DOHH2 (cell line): Measurements from ENCODE around the gene SH3PXD2A.

ENCODE experiments used
- H3F3A ChIP-seq: fragments of 200-600 bp; sonication (generic), shearing (Covaris generic); 2 replicates; pipeline ENCODE4 v1.6.0; 2016; ENCODE audit warnings: antibody characterized with exemption, mild to moderate bottlenecking; ENCODE audit not compliant: control insufficient read depth, insufficient read depth
- H3K27ac ChIP-seq: fragments of 200-600 bp; sonication (generic); 2 replicates; pipeline ENCODE4 v1.5.1; 2014; ENCODE audit warnings: low read depth, mild to moderate bottlenecking, low read length, moderate library complexity
- H3K27me3 ChIP-seq: fragments of 200-600 bp; sonication (generic); 2 replicates; pipeline ENCODE4 v1.6.1; 2014; ENCODE audit warnings: mild to moderate bottlenecking, low read length, mixed read lengths; ENCODE audit not compliant: control insufficient read depth
- H3K36me3 ChIP-seq: fragments of 200-600 bp; sonication (generic); 2 replicates; pipeline ENCODE4 v1.6.1; 2014; ENCODE audit warnings: mild to moderate bottlenecking, low read length, moderate library complexity, mixed read lengths; ENCODE audit not compliant: control insufficient read depth
- H3K4me1 ChIP-seq: fragments of 200-600 bp; sonication (generic); 2 replicates; pipeline ENCODE4 v1.6.1; 2014; ENCODE audit warnings: mild to moderate bottlenecking, low read length, mixed read lengths; ENCODE audit not compliant: control insufficient read depth
- H3K4me2 ChIP-seq: fragments of 200-600 bp; sonication (generic); 2 replicates; pipeline ENCODE4 v1.6.0; 2014; ENCODE audit warnings: mild to moderate bottlenecking, low read length, moderate library complexity
- H3K4me3 ChIP-seq: fragments of 200-600 bp; sonication (generic); 2 replicates; pipeline ENCODE4 v1.5.1; 2014; ENCODE audit warnings: mild to moderate bottlenecking, low read length, mixed read lengths
- H3K79me2 ChIP-seq: fragments of 200-600 bp; sonication (generic); 2 replicates; pipeline ENCODE4 v1.6.1; 2014; ENCODE audit warnings: mild to moderate bottlenecking, low read length, mixed read lengths; ENCODE audit not compliant: control insufficient read depth
- H3K9me2 ChIP-seq: fragments of 200-600 bp; sonication (generic); replicated peaks from 2 replicates; pipeline ENCODE4 v1.6.1; 2014; ENCODE audit warnings: mild to moderate bottlenecking, low read length, mixed read lengths; ENCODE audit not compliant: control insufficient read depth
- H3K9me3 ChIP-seq: fragments of 200-600 bp; sonication (generic); 2 replicates; pipeline ENCODE4 v1.6.1; 2014; ENCODE audit warnings: antibody characterized with exemption, low read length, mixed read lengths; ENCODE audit not compliant: control insufficient read depth, insufficient read depth
- H4K20me1 ChIP-seq: fragments of 200-600 bp; sonication (generic); 2 replicates; pipeline ENCODE4 v1.6.0; 2014; ENCODE audit warnings: low read depth, mild to moderate bottlenecking, antibody characterized with exemption, low read length, moderate library complexity; ENCODE audit not compliant: control insufficient read depth, insufficient read depth
- CTCF ChIP-seq: fragments of 200-600 bp; sonication (generic); IDR thresholded peaks from one replicate; pipeline ENCODE4 v1.5.1; 2014; ENCODE audit warnings: antibody characterized with exemption, mild to moderate bottlenecking, low read depth, low read length; ENCODE audit not compliant: poor library complexity, severe bottlenecking
- EZH2phosphoT487 ChIP-seq: fragments of 200-600 bp; sonication (generic); IDR thresholded peaks from 2 replicates; pipeline ENCODE4 v1.6.1; 2017; ENCODE audit warnings: borderline replicate concordance, mild to moderate bottlenecking, antibody characterized with exemption, low read length, moderate library complexity, mixed read lengths

Gene SH3PXD2A

GRCh38 chr10:103833731-103834365, 21.5 kb downstream of the SH3PXD2A start:
- Histone ChIP-seq H3K27ac (no peak overlapping the region), H3K9me2 (no peaks in the 10 kb centered on the region), H3K36me3 (no peaks in the 10 kb centered on the region), H3K79me2 (no peaks in the 10 kb centered on the region), H3F3A (no peaks in the 10 kb centered on the region), H4K20me1 (no peaks in the 10 kb centered on the region), H3K4me1 (peaks cover 12% of the 10 kb centered on the region), H3K4me2 (peak overlapping the region; percentile 16; the same call in 1 of the 2 replicates), H3K27me3 (peaks cover 12% of the 10 kb centered on the region), H3K9me3 (0 out of 2 replicates have a peak, but pooled peaks cover 3% of the 10 kb centered on the region), H3K4me3 (no peak overlapping the region)
- TF ChIP-seq CTCF = no peak
- TF ChIP-seq EZH2phosphoT487 = no peak

- no peak overlapping the region for H3K27ac ChIP-seq
- H3K9me3 ChIP-seq = 0 out of 2 replicates have a peak, but pooled peaks cover 3% of the 10 kb centered on the region
- no peaks in the 10 kb centered on the region for H4K20me1 ChIP-seq
- H3K4me3 ChIP-seq = no peak overlapping the region
- no peak overlapping the region for H3K4me2 ChIP-seq
- peaks cover 15% of the 10 kb centered on the region for H3K27me3 ChIP-seq
- no peaks in the 10 kb centered on the region for H3K36me3 ChIP-seq
- no peak for TF ChIP-seq CTCF
- TF ChIP-seq EZH2phosphoT487 = no peak
- H3K4me1 ChIP-seq = peaks cover 17% of the 10 kb centered on the region
- H3K79me2 ChIP-seq = no peaks in the 10 kb centered on the region
- no peaks in the 10 kb centered on the region for H3F3A ChIP-seq
- H3K9me2 ChIP-seq = no peaks in the 10 kb centered on the region
Measured at GRCh38 chr10:103832806-103833205, 22.6 kb downstream of the SH3PXD2A start.

GRCh38 chr10:103829838-103830465, 25.4 kb downstream of the SH3PXD2A start:
- Histone ChIP-seq H3K27ac (no peak overlapping the region), H3K4me1 (peaks cover 17% of the 10 kb centered on the region)

More at GRCh38 chr10:103829838-103830465, 25.4 kb downstream of the SH3PXD2A start:
- H3K36me3 ChIP-seq = no peaks in the 10 kb centered on the region
- no peak overlapping the region for H3K4me2 ChIP-seq
- H3K9me3 ChIP-seq = 0 out of 2 replicates have a peak, but pooled peaks cover 3% of the 10 kb centered on the region
- peaks cover 15% of the 10 kb centered on the region for H3K27me3 ChIP-seq
- H3F3A ChIP-seq = no peaks in the 10 kb centered on the region
- no peak overlapping the region for H3K4me3 ChIP-seq
- no peaks in the 10 kb centered on the region for H3K79me2 ChIP-seq
- no peaks in the 10 kb centered on the region for H4K20me1 ChIP-seq
- H3K9me2 ChIP-seq = no peaks in the 10 kb centered on the region
- TF ChIP-seq CTCF = no peak
- TF ChIP-seq EZH2phosphoT487 = no peak
